Frontal cortex (tissue), 4 donors: ENCODE data around the gene MYH7B. TPM values are rescaled to one million over a fixed set of nuclear protein-coding genes. Genes with fewer than 3 reads are reported as not detected.

ENCODE experiments used
- DNase-seq, 2 donors: peaks; one replicate each; pipeline ENCODE4 v3.0.0; 2012; ENCODE audit warnings: low spot score in 2 of 2
- FAIRE-seq: peaks from 2 replicates; lab custom pipeline; 2012; peaks lifted over from hg19 to GRCh38; lab: Jason Lieb, UNC
- small RNA-seq: library from RNA; depleted of rRNA; stranded (forward); fragments of <200 nt; gene quantifications from one replicate; pipeline ENCODE3, GENCODE V24; 2014
- total RNA-seq: library from RNA; depleted of rRNA; stranded (reverse); fragments of >200 nt; gene quantifications from one replicate; pipeline ENCODE4 v1.2.3, GENCODE V29; 2014
- donor health status: control.
- donor health status: control.
- donor health status: control.

The MYH7B gene
- total RNA-seq, 1 donor from 2014 or later = not detected

DNA sequence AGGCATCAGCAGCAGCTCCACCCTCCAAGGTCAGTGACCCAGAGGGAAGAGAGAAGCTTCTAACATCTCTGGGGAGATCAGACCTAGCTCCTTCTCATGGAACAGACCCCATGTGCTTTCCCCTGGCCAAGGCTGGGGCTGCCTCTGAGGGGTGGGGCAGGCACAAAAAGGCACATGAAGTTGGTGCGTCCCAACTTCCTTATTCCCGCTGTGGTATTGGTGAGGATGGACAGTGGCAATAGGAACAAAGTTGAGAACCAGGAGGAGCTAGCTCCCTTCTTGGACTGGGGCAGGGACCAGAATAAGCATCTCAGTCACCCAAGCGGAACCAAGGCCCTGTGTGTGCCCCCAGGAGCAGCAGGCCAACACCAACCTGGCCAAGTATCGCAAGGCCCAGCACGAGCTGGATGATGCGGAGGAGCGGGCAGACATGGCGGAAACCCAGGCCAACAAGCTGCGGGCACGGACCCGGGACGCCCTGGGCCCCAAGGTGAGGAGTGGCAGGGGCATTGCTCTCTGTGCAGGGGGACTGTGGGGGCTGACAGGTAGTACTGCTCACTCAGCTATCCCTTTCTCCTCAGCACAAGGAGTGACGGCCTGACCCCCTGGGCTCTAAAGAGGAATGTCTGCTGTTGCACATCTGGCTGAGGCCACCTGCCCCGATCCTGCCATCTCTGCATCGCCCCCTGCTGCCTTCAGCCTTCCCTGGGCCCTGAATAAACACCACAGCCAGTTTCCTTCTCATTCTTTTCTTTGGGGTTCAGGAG lies 46.1 kb downstream of the MYH7B start:
- no peak for DNase-seq
- FAIRE-seq = no peak

DNA sequence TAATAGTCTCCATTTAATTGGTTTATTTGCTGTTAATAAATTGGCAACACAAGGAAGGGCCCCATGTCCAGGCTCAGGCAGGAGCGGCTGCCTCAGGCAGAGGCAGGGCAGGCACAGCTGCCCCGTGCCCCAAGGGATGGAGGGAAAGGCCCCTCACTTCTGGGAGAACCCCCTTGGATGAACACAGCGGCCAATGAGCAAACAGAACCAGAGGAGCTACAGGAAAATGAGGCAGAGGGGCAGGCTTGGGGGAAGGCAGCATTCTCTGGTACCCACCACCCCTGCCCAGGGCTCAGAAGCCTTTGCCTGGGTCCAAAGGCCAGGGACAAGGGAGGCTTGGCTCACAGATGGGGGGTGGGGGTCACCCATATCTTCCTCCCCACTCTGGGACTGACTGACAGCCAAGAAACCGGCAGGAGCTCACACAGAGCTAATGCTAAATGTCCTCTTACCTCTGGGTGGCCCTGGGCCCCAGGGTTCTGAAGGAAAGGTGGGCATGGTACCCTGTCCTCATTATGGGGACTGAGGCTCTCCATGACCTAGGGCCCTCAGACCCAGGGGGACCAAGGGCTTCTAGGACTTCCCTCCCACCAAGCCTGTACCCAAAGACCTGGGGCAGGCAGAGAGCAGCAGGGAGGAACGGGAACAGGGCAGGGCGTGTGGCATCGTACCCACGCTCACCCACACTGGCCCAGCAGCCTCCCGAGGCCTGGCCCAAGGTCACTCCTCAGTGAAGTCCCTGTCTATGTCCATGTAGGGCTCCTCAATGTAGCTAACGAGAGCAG lies 47.0 kb downstream of the MYH7B start:
- FAIRE-seq (no peak), DNase-seq (no peak)

DNA sequence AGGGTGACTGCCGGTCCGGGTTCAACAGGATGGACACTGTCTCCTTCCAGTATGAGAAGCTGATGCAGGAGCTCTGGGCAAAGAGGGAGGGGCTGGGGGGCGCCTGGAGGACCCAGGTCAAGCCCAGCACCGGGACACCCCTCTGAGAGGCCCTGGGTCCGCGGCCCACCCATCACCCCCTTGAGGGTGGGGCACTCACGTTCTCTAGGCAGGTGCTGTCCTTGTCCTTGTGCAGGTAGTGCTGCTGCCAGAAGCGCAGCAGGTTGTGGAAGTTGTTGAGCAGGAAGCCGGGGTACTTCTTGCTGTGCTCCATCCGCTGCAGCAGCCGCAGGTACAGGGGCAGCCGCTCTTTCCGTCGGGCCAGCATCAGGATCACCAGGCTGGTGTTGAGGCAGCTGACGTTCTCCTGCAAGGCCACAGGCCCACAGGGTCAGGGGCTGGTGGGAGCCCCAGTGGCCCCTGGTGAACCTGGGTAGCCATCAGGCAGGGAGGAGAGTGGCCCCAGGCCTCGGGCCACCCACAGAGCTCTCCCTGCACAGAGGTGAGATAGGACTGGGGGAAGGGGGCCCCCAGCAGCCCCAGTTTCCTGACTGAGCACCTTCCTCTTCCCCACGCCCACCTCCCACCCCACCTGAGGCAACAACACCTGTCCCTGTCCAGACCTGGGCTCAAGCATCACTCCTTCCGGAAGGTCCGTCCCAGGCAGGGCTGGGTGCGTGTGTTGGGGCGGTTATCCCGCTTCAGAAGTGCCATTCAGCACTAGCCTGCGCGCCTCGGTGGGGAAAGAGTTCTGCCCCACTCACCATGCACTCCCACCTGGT lies 47.8 kb downstream of the MYH7B start:
- no peak for DNase-seq
- no peak for FAIRE-seq

DNA sequence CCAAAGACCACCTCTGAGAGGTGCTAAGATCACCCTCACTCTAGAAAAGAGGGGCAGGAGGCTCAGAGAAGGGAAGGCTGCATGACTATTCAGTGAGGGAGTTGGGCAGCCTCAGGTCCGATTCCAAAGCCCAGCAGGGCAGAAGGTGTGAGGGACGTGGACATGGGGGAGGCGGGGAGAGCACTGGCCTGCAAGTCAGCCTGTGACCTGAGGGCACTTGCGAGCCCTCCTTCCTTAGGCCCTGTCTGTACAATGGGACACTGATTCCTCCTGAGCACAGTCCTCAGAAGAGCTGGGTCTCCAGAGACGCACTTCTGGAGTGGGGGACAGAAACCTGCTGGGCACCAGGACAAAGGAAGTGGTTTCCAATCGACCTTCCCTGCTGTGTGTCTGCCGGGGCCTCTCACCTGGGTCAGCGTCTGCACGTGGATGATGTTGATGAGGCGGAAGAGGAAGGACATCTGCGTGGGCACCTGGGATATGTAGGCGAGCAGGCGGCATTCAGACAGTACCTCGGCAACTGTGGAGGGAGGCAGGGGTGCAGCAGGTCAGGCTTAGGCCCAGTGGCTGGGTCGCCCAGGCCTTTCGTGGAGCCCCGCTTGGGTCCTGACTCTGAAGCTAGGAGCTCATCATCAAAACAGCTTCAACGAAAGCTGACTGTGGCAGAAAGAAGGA lies 48.5 kb downstream of the MYH7B start:
- no peak for DNase-seq
- FAIRE-seq = no peak

DNA sequence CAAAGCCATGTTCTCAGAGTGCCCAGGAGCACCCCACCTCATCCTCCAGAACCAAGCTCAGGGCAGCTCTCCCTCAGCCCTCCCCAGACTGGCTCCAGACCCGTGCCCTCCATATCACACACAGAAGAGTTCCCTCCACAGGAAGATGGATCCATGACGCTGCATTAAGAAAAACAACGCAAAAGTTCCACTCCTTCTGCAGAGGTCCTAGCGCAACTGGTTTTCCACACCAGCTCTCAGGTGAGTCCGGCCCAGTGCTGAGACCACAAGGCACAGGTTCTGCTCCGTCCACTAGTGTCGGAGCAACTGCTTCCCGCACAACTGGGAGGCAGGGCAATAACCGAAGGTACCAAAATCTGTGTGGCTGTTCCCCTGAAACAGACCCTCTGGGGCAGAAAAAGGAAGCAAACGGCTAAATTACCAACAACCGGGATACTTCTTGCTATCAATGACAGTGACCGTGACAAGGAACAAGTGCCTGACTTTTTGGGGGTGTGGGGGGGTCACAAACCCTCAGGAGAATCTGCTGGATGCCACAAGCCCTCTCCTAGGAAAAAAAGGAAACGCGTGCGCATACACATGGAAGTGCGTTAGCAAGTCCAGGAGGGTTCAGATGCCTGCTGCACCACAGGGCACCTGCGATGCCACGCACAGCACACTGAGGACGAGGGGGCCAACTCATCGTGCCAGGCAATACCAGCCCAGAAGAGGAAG lies 49.2 kb downstream of the MYH7B start:
- FAIRE-seq (no peak), DNase-seq (no peak)

Small RNA genes within 50 kb of the gene (small RNA-seq; reads per million reads assigned to genes)
- 0.46 reads per million, percentile 34 among the genes with 10 or more reads in this experiment for gene MIR499A

Other genes with a start within 250 kb of the MYH7B start
- gene NCOA6, start 130.2 kb upstream of the MYH7B start, total RNA-seq = 92.5 TPM
- 13.5 TPM for gene GGT7, start 83.0 kb upstream of the MYH7B start, total RNA-seq
- gene ACSS2, start 79.3 kb upstream of the MYH7B start, total RNA-seq = 18.3 TPM
- gene GSS, start 62 bp upstream of the MYH7B start, total RNA-seq = 29.3 TPM
- 52.2 TPM for gene TRPC4AP, start 136.9 kb downstream of the MYH7B start, total RNA-seq
- 11.0 TPM for gene EDEM2, start 191.5 kb downstream of the MYH7B start, total RNA-seq
- 4.9 TPM for gene PROCR, start 216.2 kb downstream of the MYH7B start, total RNA-seq